DOHH2 (cell line): Measurements from ENCODE around the gene NBAS.

ENCODE experiments used
- EZH2phosphoT487 ChIP-seq: fragments of 200-600 bp; sonication (generic); IDR thresholded peaks from 2 replicates; pipeline ENCODE4 v1.6.1; 2017; ENCODE audit warnings: borderline replicate concordance, mild to moderate bottlenecking, antibody characterized with exemption, low read length, moderate library complexity, mixed read lengths
- TF ChIP-seq, protein P1 (sequence below): fragments of 200-600 bp; sonication (generic); IDR thresholded peaks from one replicate; pipeline ENCODE4 v1.5.1; 2014; ENCODE audit warnings: antibody characterized with exemption, mild to moderate bottlenecking, low read depth, low read length; ENCODE audit not compliant: poor library complexity, severe bottlenecking

DNA sequence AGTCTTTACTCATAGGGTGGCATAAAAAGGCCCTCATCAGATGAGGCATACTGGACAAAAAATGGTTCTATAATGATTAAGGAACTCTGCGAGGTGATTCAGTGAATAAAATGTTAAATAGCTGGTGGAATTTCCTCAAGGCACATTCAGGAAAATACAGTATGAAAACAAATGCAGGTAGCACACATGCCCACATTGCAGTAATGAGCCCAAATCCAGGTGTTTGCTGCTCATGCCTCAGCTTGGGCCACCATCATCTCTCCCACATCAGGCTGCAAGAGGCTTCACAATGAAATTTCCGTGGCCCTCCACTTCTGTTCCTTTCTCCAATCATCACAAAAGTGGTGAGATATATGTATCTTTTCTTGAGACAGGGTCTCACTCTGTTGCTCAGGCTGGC, 298.3 kb downstream of the NBAS start:
- TF ChIP-seq, protein P1, sequence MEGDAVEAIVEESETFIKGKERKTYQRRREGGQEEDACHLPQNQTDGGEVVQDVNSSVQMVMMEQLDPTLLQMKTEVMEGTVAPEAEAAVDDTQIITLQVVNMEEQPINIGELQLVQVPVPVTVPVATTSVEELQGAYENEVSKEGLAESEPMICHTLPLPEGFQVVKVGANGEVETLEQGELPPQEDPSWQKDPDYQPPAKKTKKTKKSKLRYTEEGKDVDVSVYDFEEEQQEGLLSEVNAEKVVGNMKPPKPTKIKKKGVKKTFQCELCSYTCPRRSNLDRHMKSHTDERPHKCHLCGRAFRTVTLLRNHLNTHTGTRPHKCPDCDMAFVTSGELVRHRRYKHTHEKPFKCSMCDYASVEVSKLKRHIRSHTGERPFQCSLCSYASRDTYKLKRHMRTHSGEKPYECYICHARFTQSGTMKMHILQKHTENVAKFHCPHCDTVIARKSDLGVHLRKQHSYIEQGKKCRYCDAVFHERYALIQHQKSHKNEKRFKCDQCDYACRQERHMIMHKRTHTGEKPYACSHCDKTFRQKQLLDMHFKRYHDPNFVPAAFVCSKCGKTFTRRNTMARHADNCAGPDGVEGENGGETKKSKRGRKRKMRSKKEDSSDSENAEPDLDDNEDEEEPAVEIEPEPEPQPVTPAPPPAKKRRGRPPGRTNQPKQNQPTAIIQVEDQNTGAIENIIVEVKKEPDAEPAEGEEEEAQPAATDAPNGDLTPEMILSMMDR = no peak
- no peak for TF ChIP-seq EZH2phosphoT487
